GM20431 (cell line): ENCODE results near the gene AP1AR.
"Not testable (repeated sequence)": the region's sequence is repeated elsewhere in the genome, so short reads cannot be mapped to it uniquely, and the experiment has no call there.

Experiments
- in situ Hi-C: fragments of 300-500 bp; cut with MseI, MboI; formaldehyde crosslinking; loops from one replicate; pipeline ENCODE4 v1.15.0; 2020; ENCODE audit warnings: low sequenced_read_pairs; ENCODE audit not compliant: unreplicated experiment

The AP1AR gene, protein sequence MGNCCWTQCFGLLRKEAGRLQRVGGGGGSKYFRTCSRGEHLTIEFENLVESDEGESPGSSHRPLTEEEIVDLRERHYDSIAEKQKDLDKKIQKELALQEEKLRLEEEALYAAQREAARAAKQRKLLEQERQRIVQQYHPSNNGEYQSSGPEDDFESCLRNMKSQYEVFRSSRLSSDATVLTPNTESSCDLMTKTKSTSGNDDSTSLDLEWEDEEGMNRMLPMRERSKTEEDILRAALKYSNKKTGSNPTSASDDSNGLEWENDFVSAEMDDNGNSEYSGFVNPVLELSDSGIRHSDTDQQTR

GRCh38 chr4:112231779-112232713 lies at the start of gene AP1AR:
Gene AP1AR, plus strand, starts transcription at chr4:112231787. Its CDS starts 305 bp downstream, at chr4:112232092.
- in situ Hi-C loops, result loop anchor here (10.0 kb wide), 1 partner anchor 127 kb away; no protein-coding TSS in a partner anchor

DNA sequence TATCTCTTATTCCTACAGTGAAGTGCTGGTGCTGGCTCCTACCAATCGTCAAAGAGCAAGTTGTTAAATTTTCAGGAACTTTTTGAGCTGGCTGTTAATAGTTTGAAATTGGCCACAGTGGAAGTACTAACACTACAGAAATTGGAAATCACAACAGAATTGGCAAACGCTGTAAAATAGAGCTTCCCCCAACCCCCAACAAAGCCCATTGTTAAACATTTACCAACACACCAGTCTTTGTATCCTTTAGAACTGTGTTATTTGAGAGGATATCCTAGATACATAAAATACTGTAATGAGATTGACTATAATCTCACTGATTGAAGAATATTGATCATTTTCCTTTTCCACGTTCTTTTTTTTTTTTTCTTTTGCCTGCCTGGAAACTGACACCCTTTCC lies 49.0 kb upstream of the AP1AR start:
- in situ Hi-C loops, result no loop called here

DNA sequence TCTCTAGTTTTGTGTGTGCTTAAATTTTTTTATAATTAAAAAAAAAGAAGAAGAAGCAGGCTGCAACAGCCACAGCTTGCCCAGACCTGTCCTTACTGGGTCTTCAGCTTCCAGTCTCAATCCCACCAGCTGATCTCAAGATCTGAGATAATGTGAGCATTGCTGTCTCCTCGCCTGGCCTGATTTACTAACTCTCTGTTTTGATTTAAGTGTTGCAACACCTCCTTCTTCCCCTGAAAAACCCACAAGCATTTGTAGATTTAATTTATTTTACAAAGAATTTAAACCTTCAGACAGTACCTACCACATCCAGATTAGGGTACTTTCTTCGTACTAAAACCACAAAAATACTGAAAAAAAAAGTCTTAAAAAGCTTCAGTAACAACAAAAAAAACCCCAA lies 48.3 kb upstream of the AP1AR start:
- in situ Hi-C loops, result no loop called here

DNA sequence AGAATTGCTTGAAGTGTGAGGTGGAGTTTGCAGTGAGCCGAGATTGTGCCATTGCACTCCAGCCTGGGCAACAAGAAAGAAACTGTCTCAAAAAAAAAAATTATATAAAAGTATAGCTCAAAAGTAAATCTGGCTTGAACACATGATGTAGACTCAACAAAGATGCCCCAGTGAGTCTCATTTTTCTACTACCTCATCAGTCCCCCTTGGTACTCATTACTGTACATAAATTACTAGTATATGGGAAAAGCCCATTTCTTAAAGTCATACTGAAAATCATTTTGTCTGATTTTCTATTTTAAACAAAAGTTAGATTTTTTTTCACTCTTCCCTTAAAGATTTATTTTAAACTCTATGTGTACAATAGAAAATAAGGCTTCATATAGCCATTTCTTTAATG lies 47.1 kb upstream of the AP1AR start:
- in situ Hi-C loops, result no loop called here

DNA sequence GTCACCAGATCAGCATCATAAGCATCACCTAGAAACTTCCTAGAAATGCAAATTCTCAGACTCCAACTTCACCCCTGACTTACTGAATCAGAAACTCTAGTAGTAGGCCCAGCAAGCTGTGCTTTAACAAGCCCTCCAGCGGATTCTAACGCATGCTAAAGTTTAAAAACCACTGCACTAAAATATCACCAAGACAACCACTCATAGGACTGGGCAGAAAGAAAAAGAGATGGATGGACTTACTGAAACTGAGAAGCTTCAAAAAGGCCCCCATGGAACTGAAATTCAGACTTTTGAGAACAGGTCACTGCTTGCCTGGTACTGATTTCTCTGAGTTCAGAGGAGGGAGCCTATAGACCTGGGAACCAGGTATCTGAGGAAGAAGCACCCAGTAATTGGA lies 46.3 kb upstream of the AP1AR start:
- in situ Hi-C loops, result no loop called here

DNA sequence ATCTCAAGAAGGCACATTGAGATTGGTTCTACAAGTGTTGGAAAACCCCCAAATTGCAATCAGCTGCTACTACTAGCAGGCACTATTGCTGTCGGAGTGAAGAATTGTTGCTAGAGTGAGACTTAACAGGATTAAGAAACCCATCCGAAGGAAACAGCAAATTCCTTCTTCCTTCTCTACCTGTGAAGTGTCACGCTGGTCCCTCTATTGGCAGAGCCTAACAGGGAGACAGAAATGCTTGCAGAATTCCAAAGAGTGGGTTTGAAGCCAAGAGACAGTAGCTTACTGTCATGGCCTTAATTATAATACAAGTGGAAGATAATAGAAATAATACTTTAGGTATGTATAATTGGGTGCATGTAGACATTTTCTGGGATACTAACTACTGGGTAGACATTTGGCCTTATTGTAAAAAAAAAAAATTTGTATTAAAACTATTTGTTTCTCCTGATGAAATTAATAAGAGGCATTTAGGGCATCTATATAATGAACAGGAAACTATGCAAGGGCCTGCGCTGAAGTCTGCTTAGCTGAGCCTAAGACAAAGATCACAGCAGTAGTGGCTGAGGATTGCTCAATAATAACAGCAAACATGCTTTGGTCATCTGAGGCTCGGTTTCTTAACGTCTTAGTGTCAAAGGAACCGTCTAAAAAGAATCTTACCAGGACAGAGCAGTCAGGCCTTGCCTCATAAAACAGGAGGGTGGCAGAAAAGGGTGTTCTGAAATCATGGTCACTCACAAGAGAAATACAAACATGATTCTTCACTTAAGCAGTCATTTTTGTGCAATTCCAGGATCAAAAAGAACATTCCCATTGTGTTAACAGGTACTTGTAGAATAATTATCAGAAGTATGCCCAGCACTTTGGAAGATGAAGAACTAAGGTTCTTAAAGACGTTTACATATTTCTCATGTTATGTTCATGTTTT lies 45.6 kb upstream of the AP1AR start:
- in situ Hi-C loops, result no loop called here

DNA sequence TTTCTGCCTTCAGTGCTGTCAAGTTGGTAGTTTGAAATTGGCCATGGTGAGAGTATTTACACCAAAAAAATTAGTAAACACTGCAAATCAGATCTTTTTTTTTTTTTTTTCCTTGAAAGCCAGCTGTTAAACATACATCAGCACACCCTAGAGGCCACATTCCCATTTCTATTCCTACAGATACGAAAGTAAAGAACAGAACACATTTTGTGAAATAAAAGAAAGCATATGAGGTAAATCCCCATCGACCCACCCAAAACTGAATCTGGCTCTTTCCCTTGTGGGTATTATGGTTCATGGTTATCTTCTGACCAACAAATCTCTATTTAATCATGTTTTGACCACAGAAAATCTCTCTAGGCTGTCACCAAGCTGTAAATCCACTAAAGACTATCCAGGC lies 41.8 kb upstream of the AP1AR start:
- in situ Hi-C loops, result no loop called here

DNA sequence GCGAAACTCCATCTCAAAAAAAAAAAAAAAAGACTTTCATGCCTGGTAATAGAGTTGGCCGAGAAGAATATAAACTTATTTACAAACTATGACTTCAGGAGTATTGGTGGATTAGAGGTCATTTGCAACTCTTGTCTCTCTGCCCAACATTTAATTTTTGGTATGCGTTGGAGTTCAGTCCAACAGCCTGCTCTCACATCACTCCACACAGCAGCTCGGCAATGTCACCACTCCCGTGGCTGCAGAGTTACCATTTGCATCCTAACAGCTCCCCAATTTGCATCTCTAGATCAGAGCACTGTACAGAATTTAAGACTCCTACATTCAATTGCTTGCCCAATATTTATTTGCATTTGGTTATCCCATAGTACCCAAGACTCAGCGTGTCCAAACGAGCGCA lies 40.9 kb upstream of the AP1AR start:
- in situ Hi-C loops, result no loop called here

- in situ Hi-C loops, result no loop called here
Measured at GRCh38 chr4:112196461-112196860, 35.1 kb upstream of the AP1AR start.

GRCh38 chr4:112199041-112199440 lies 32.5 kb upstream of the AP1AR start:
- in situ Hi-C loops, result no loop called here

GRCh38 chr4:112201915-112202505 lies 29.6 kb upstream of the AP1AR start:
- in situ Hi-C loops, result no loop called here

DNA sequence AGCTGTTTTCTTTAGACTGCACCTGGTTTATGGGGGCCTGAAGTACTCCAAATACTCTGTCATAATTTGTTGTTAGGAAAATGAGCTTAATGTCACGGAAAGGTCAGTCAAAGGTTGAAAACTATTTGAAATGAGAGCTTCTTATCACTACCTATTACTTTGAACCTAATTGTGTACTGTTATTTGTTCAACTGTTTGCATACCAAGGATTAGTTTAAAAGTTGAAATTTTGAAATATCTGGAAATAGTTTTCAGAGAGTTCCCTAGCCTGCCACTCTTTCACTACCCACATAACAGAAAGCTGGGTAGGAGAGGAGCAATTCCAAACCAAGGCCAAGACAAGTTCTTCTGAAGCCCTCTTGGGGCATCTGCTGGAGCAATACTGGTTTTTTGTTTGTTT lies 28.0 kb upstream of the AP1AR start:
- in situ Hi-C loops, result no loop called here

GRCh38 chr4:112206431-112206830 lies 25.2 kb upstream of the AP1AR start:
- in situ Hi-C loops, result no loop called here

DNA sequence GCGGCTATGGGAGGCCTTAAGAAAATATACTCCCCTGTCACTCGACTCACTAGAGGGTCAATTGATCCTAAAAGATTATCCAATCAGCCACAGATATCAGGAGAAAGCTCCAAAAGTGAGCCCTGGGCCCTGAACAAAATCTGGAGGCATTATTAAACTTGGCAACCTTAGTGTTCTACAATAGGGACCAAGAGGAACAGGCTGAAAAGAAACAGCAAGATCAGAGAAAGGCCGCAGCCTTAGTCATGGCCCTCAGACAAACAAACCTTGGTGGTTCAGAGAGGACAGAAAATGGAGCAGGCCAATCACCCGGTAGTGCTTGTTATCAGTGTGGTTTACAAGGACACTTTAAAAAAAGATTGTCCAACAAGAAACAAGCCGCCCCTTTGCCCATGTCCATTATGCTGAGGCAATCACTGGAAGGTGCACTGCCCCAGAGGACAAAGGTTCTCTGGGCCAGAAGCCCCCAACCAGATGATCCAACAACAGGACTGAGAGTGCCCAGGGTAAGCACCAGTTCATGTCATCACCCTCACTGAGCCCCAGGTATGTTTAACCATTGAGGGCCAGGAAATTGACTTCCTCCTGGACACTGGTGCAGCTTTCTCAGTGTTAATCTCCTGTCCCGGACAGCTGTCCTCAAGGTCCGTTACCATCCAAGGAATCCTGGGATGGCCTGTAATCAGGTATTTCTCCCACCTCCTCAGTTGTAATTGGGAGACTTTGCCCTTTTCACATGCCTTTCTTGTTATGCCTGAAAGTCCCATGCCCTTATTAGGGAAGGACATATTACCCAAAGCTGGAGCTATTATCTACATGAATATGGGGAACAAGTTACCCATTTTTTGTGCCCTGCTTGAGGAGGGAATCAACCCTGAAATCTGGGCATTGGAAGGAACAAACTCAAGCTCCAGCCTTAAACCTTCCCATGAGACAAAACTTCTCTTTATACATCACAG lies 23.2 kb upstream of the AP1AR start:
- in situ Hi-C loops, result not testable (repeated sequence)

GRCh38 chr4:112210777-112211176 lies 20.8 kb upstream of the AP1AR start:
- in situ Hi-C loops, result no loop called here

DNA sequence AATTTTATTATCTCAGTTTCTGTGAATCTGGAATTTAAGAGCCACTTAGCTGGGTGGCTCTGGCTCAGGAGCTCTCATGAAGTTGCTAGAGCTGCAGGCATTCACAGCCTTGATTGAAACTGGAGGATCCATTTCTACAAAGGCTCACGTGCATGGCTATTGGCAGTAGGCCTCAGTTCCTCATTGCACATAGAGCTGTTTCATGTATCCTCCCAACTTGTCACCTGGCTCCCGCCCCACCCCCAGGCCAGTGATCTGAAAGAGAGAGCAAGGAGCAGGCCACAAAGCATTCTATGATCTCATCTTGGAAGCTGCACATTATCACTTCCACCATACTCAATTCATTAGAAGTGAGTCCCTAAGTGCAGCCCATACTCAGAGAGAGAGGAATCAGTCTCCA lies 18.5 kb upstream of the AP1AR start:
- in situ Hi-C loops, result no loop called here

DNA sequence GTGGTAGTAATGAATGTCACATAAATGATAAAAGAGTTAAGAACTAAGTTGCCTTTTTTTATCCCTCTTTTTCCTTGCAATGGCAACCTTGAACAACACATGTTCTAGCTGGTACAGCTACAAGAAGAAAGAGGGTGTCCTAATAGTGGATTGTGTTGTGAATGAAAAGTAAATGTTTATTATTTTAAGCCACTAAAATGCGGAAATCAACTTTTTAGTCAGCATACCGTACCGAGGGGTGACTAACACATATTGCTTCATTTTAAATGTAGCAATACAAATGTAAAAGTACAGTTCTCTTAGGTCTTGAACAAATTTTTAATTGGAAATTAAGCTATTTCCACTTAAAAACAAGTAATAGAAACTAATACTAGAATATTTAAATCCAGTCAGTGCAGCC lies 17.7 kb upstream of the AP1AR start:
- in situ Hi-C loops, result no loop called here

- in situ Hi-C loops, result no loop called here
Measured at GRCh38 chr4:112214390-112215264, 17.0 kb upstream of the AP1AR start.
